Right kidney (tissue), 1 donor: ENCODE measurements around the gene CFAP221.

Experiments
- DNase-seq: peaks from one replicate; pipeline ENCODE4 v3.0.0-alpha.2; 2016

The CFAP221 gene

GRCh38 chr2:119681868-119682220, 137.6 kb downstream of the CFAP221 start:
- DNase-seq: no peak

GRCh38 chr2:119682578-119682977, 138.3 kb downstream of the CFAP221 start:
- no peak for DNase-seq

- DNase-seq: no peak
These were observed 138.9 kb downstream of the CFAP221 start for GRCh38 chr2:119683074-119683712.

- no peak for DNase-seq
These were observed 139.6 kb downstream of the CFAP221 start for GRCh38 chr2:119683713-119684443.

- no peak for DNase-seq
These were observed 140.3 kb downstream of the CFAP221 start for GRCh38 chr2:119684518-119684917.

- no peak for DNase-seq
These were observed 144.4 kb downstream of the CFAP221 start for GRCh38 chr2:119688616-119689015.

- no peak for DNase-seq
These were observed 145.0 kb downstream of the CFAP221 start for GRCh38 chr2:119689218-119689617.

- DNase-seq: no peak
These were observed 146.9 kb downstream of the CFAP221 start for GRCh38 chr2:119691189-119691588.

GRCh38 chr2:119691651-119692245, 147.5 kb downstream of the CFAP221 start:
- DNase-seq: no peak

- no peak for DNase-seq
These were observed 148.1 kb downstream of the CFAP221 start for GRCh38 chr2:119692310-119692709.

GRCh38 chr2:119692954-119693353, 148.7 kb downstream of the CFAP221 start:
- no peak for DNase-seq

- no peak for DNase-seq
These were observed 149.3 kb downstream of the CFAP221 start for GRCh38 chr2:119693567-119693966.

GRCh38 chr2:119693967-119694366, 149.7 kb downstream of the CFAP221 start:
- DNase-seq: no peak

- no peak for DNase-seq
These were observed 150.2 kb downstream of the CFAP221 start for GRCh38 chr2:119694470-119694844.

GRCh38 chr2:119694845-119695521, 150.7 kb downstream of the CFAP221 start:
- peak; percentile 50 for DNase-seq

- DNase-seq: no peak
These were observed 151.8 kb downstream of the CFAP221 start for GRCh38 chr2:119696005-119696404.

GRCh38 chr2:119696494-119697030, 152.3 kb downstream of the CFAP221 start:
- no peak for DNase-seq

- DNase-seq: no peak
These were observed 153.2 kb downstream of the CFAP221 start for GRCh38 chr2:119697290-119698020.

- no peak for DNase-seq
These were observed 154.0 kb downstream of the CFAP221 start for GRCh38 chr2:119698246-119698645.

GRCh38 chr2:119699016-119699606, 154.9 kb downstream of the CFAP221 start:
- DNase-seq: no peak

- DNase-seq: no peak
These were observed 156.6 kb downstream of the CFAP221 start for GRCh38 chr2:119700866-119701265.

- no peak for DNase-seq
These were observed 157.1 kb downstream of the CFAP221 start for GRCh38 chr2:119701352-119701751.
